Smooth muscle cell (in vitro differentiated cells): ENCODE measurements around the gene FAM9C. TPM values are rescaled to one million over a fixed set of nuclear protein-coding genes. Genes with fewer than 3 reads are reported as not detected.

Experiments
- DNase-seq: peaks from one replicate; lab custom pipeline; 2025; ENCODE audit not compliant: unreplicated experiment; lab: John Stamatoyannopoulos, UW
- H2AFZ ChIP-seq: fragments of 200-600 bp; sonication (generic); 2 replicates; pipeline ENCODE4 v1.6.0; 2016; ENCODE audit warnings: antibody characterized with exemption, low read depth, mild to moderate bottlenecking
- H3F3A ChIP-seq: fragments of 200-600 bp; sonication (generic); 2 replicates; pipeline ENCODE4 v1.6.0; 2017; ENCODE audit warnings: antibody characterized with exemption, low read depth
- H3K27ac ChIP-seq: fragments of 200-600 bp; sonication (generic); 2 replicates; pipeline ENCODE4 v1.5.1; 2016; ENCODE audit warnings: low read depth, mild to moderate bottlenecking
- H3K27me3 ChIP-seq: fragments of 200-600 bp; sonication (generic); 2 replicates; pipeline ENCODE4 v1.6.1; 2016; ENCODE audit warnings: low read depth, mild to moderate bottlenecking
- H3K36me3 ChIP-seq: fragments of 200-600 bp; sonication (generic); 2 replicates; pipeline ENCODE4 v1.5.1; 2016; ENCODE audit warnings: low read depth
- H3K4me1 ChIP-seq: fragments of 200-600 bp; sonication (generic); 2 replicates; pipeline ENCODE4 v1.5.1; 2016; ENCODE audit warnings: low read depth
- H3K4me2 ChIP-seq: fragments of 200-600 bp; sonication (generic); 2 replicates; pipeline ENCODE4 v1.6.0; 2016; ENCODE audit warnings: mild to moderate bottlenecking
- H3K4me3 ChIP-seq: fragments of 200-600 bp; sonication (generic); 2 replicates; pipeline ENCODE4 v1.5.1; 2016; ENCODE audit warnings: mild to moderate bottlenecking
- H3K79me2 ChIP-seq: fragments of 200-600 bp; sonication (generic); 2 replicates; pipeline ENCODE4 v1.6.0; 2016; ENCODE audit warnings: low read depth, mild to moderate bottlenecking
- H3K9ac ChIP-seq: fragments of 200-600 bp; sonication (generic); 2 replicates; pipeline ENCODE4 v1.6.0; 2016; ENCODE audit warnings: low read depth
- H3K9me3 ChIP-seq: fragments of 200-600 bp; sonication (generic); replicated peaks from 2 replicates; pipeline ENCODE4 v1.5.1; 2016; ENCODE audit warnings: low read depth
- H4K20me1 ChIP-seq: fragments of 200-600 bp; sonication (generic); 2 replicates; pipeline ENCODE4 v1.6.0; 2016; ENCODE audit warnings: low read depth
- CTCF ChIP-seq: fragments of 200-600 bp; sonication (generic); IDR thresholded peaks from 2 replicates; pipeline ENCODE4 v1.5.1; 2017; ENCODE audit warnings: borderline replicate concordance, mild to moderate bottlenecking, antibody characterized with exemption; ENCODE audit not compliant: insufficient read depth, poor library complexity, severe bottlenecking
- WGBS: methylation state at CpG from one replicate; pipeline ENCODE4 v1.1.7; 2016; ENCODE audit warnings: low lambda C conversion rate; 5-methylcytosine and 5-hydroxymethylcytosine counted together
- polyA plus RNA-seq: library from polyadenylated mRNA; unstranded; fragments of >200 nt; fragmentation: Nextera tagmentation; extraction: Ambion mirVana; gene quantifications from 2 replicates; pipeline ENCODE4 v1.2.1, GENCODE V29; 2016
- total RNA-seq: library from RNA; depleted of rRNA; stranded (reverse); fragments of >200 nt; gene quantifications from 2 replicates; pipeline ENCODE4 v1.2.3, GENCODE V29; 2014

FAM9C gene
- total and polyA plus RNA-seq, 2 experiments from 2014 or later = not detected

- no peak for TF ChIP-seq CTCF
- peak overlapping the region; percentile 91 for H3K27ac ChIP-seq
- H3K4me2 ChIP-seq = no peak overlapping the region
- H3K4me1 ChIP-seq = peaks cover 8% of the 10 kb centered on the region
- no peaks in the 10 kb centered on the region for H3K9me3 ChIP-seq
- H3F3A ChIP-seq = peaks cover 21% of the 10 kb centered on the region
- H3K4me3 ChIP-seq = no peak overlapping the region
- 96% methylated on average over 4 of the region's 4 CpGs for WGBS
- no peaks in the 10 kb centered on the region for H4K20me1 ChIP-seq
- no peaks in the 10 kb centered on the region for H3K27me3 ChIP-seq
- H3K9ac ChIP-seq = no peak overlapping the region
- H2AFZ ChIP-seq = no peak overlapping the region
- DNase-seq = no peak
- H3K36me3 ChIP-seq = no peaks in the 10 kb centered on the region
- no peaks in the 10 kb centered on the region for H3K79me2 ChIP-seq
Measured at GRCh38 chrX:13080128-13080795, 35.8 kb upstream of the FAM9C start.

GRCh38 chrX:13078739-13079444 lies 34.5 kb upstream of the FAM9C start:
- peak overlapping the region; percentile 91 for H3K27ac ChIP-seq
- no peaks in the 10 kb centered on the region for H3K79me2 ChIP-seq
- DNase-seq = peak; percentile 15
- H3K36me3 ChIP-seq = no peaks in the 10 kb centered on the region
- H3K4me2 ChIP-seq = peak overlapping the region; percentile 86
- H3K27me3 ChIP-seq = no peaks in the 10 kb centered on the region
- H4K20me1 ChIP-seq = no peaks in the 10 kb centered on the region
- peaks cover 21% of the 10 kb centered on the region for H3F3A ChIP-seq
- peak overlapping the region; percentile 97 for H2AFZ ChIP-seq
- peaks cover 8% of the 10 kb centered on the region for H3K4me1 ChIP-seq
- TF ChIP-seq CTCF = no peak
- WGBS = 23% methylated on average over 10 of the region's 10 CpGs
- peak overlapping the region; percentile 31 for H3K4me3 ChIP-seq
- no peaks in the 10 kb centered on the region for H3K9me3 ChIP-seq
- H3K9ac ChIP-seq = peak overlapping the region; percentile 75

GRCh38 chrX:13077168-13077567 lies 32.7 kb upstream of the FAM9C start:
- H3K9me3 ChIP-seq = no peaks in the 10 kb centered on the region
- no peaks in the 10 kb centered on the region for H3K27me3 ChIP-seq
- H4K20me1 ChIP-seq = no peaks in the 10 kb centered on the region
- peaks cover 21% of the 10 kb centered on the region for H3F3A ChIP-seq
- 6% methylated on average over 2 of the region's 2 CpGs for WGBS
- no peaks in the 10 kb centered on the region for H3K79me2 ChIP-seq
- no peak overlapping the region for H3K4me3 ChIP-seq
- peak overlapping the region; percentile 91 for H3K27ac ChIP-seq
- H3K4me1 ChIP-seq = peaks cover 8% of the 10 kb centered on the region
- peak overlapping the region; percentile 1 for H3K4me2 ChIP-seq
- no peak overlapping the region for H3K9ac ChIP-seq
- no peak overlapping the region for H2AFZ ChIP-seq
- DNase-seq = no peak
- H3K36me3 ChIP-seq = no peaks in the 10 kb centered on the region
- no peak for TF ChIP-seq CTCF
